Activated T-cell treated with anti-CD3 and anti-CD28 coated beads, Interleukin-2, amount 50 U/mL, for 72 hours (primary cell): ENCODE data around the gene GFER. TPM values are rescaled to one million over a fixed set of nuclear protein-coding genes. Genes with fewer than 3 reads are reported as not detected.

Experiments
- ATAC-seq, 2 donors: fragments of 150-1000 bp; cut with Tn5 transposase; replicated peaks in 1 of 2; 2 replicates each; pipeline ENCODE4 v1.10.0; 2021; ENCODE audit warnings: moderate library complexity in 2 of 2, mild to moderate bottlenecking in 1 of 2
- DNase-seq, 2 donors: peaks; one replicate each; pipeline ENCODE4 v3.0.0; 2021 to 2022; ENCODE audit warnings: mixed read lengths in 1 of 2
- H3K27ac Mint-ChIP-seq: one replicate; pipeline ENCODE4 v1.8.0; 2022; ENCODE audit warnings: mild to moderate bottlenecking, moderate library complexity, mixed read lengths
- H3K27me3 Mint-ChIP-seq: one replicate; pipeline ENCODE4 v1.8.0; 2022; ENCODE audit warnings: low read depth, mixed read lengths
- H3K36me3 Mint-ChIP-seq, 2 donors: one replicate each; pipeline ENCODE4 v1.8.0; 2022; ENCODE audit warnings: mixed read lengths in 2 of 2, mild to moderate bottlenecking in 1 of 2; ENCODE audit not compliant: insufficient read depth in 2 of 2
- H3K4me1 Mint-ChIP-seq: one replicate; pipeline ENCODE4 v1.8.0; 2022; ENCODE audit warnings: low read depth, mixed read lengths
- H3K4me3 Mint-ChIP-seq, 2 donors: one replicate each; pipeline ENCODE4 v1.8.0; 2022; ENCODE audit warnings: mild to moderate bottlenecking in 2 of 2, mixed read lengths in 2 of 2, moderate library complexity in 2 of 2
- H3K9me3 Mint-ChIP-seq, 2 donors: one replicate each; pipeline ENCODE4 v1.8.0; 2022; ENCODE audit warnings: mixed read lengths in 2 of 2
- total RNA-seq, 2 donors: library from RNA; stranded (reverse); gene quantifications; one replicate each; pipeline ENCODE4 v1.2.3, GENCODE V29; 2022

Gene GFER
- total RNA-seq, 2 donors from 2014 or later: 41.4 to 49.3 TPM

DNA sequence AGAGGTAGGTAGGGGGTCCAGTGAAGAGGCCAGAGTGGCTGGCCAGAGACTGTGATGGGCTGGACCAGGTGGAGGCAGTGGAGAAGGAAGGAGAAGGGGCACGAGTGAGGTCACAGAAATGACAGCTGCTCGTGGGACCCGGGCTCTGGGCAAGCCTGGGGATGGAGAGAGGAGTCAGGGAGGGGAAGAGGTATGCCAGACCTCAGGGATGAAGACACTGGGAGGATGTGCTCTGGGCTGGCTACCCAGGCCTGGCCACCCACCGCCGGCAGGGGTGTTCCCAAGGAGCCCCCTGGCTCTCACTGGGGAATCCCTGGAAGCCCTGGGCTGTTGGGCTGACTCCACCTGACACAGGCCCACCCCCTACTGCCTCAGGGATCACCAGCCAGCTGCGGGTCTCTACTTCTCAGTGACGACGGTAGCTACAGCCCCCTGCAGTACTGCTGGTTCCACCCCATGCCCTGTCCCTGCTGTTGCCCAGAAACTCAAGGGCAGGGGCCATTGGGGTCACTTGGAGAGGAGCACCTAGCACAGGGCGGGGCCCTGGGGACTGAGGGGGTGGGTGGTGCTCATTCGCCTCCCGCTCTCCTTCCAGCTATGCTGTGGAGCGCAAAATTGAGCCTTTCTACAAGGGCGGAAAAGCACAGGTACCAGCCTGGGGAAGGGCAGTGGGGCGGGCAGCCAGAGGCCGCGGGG, 10.4 kb upstream of the GFER start:
- ATAC-seq (no peak), DNase-seq (no peak)
- peaks cover 4 to 6% of the 10 kb centered on the region in 2 donors for H3K36me3 Mint-ChIP-seq
- H3K9me3 Mint-ChIP-seq: no peaks in the 10 kb centered on the region
- no peak overlapping the region for H3K27ac Mint-ChIP-seq
- no peaks in the 10 kb centered on the region for H3K27me3 Mint-ChIP-seq
- peak overlapping the region; percentile 94 to 98 for H3K4me3 Mint-ChIP-seq
- peaks cover 33% of the 10 kb centered on the region for H3K4me1 Mint-ChIP-seq

DNA sequence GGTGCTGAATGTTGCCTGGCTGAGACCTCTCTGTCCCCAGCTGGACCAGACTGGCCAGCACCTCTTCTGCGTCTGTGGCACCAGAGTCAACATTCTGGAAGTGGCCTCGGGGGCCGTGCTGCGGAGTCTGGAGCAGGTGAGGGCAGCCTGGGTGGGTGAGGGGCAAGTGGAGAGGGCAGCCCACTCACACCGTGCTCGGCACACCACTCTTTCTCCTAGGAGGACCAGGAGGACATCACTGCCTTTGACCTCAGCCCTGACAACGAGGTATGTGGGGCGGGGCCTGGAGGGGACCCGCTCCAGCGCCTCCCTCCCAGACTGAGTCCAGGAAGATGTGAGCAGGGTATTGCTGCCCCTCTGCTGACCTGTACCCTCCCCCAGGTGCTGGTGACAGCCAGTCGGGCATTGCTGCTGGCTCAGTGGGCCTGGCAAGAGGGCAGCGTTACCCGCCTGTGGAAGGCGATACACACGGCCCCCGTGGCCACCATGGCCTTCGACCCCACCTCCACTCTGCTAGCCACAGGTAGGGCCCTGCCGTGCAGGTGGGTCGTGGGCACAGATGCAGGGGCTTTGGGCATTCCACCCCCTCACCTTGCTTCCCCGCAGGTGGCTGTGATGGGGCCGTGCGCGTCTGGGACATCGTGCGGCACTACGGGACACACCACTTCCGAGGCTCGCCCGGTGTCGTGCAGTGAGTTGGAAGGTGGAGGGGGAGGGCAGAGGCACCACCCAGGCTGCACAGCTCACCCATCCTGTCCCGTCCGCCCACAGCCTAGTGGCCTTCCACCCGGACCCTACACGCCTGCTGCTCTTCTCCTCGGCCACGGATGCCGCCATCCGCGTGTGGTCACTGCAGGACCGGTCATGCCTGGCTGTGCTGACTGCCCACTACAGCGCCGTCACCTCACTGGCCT, 9.6 kb upstream of the GFER start:
- no peak for DNase-seq
- Mint-ChIP-seq H3K9me3 (no peaks in the 10 kb centered on the region), H3K4me1 (peaks cover 33% of the 10 kb centered on the region), H3K4me3 (peak overlapping the region in 1 of 2 donors; percentile 8), H3K36me3 (peaks cover 4 to 6% of the 10 kb centered on the region in 2 donors), H3K27me3 (no peaks in the 10 kb centered on the region), H3K27ac (no peak overlapping the region)
- ATAC-seq: no peak

DNA sequence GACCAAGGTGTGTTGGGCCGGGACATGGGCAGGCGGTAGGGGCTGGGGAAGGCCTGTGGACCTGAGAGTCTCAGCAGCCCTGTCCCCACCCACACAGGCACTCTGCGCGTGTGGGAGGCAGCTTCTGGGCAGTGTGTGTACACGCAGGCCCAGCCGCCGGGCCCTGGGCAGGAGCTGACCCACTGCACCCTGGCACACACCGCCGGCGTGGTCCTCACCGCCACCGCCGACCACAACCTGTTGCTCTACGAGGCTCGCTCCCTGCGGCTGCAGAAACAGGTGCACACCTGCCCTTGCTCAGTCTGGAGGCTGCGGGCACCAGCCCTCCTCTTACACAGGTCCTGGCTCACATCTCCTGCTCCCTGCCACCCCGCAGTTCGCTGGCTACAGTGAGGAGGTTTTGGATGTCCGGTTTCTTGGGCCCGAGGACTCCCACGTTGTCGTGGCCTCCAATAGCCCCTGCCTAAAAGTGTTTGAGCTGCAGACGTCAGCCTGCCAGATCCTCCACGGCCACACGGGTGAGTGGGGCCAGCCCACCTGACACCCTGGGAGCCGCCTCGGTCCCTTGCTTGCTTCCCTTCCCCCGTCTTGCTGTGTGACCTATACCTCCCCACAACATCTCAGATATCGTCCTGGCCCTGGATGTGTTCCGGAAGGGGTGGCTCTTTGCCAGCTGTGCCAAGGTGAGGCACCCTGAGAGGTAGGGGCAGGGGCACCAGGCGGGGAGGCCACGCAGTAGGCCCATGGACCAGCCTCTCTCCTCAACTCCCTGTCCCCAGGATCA, 8.4 kb upstream of the GFER start:
- Mint-ChIP-seq H3K4me3 (no peak overlapping the region), H3K4me1 (peaks cover 32% of the 10 kb centered on the region), H3K27ac (no peak overlapping the region), H3K36me3 (peaks cover 4 to 6% of the 10 kb centered on the region in 2 donors), H3K9me3 (no peaks in the 10 kb centered on the region), H3K27me3 (no peaks in the 10 kb centered on the region)
- ATAC-seq: no peak
- DNase-seq: no peak

DNA sequence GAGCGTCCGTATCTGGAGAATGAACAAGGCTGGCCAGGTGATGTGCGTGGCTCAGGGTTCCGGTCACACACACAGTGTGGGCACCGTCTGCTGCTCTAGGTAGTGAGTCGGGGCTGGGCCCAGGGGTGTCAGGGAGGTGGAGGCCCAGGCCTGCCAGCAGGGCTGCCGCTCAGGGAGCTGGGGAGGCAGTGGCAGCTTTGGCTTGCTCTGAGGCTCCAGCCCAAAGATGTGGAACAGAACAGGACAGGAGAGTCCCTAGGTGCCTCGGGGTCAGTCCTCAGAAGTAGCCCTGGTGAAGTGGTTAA, 7.8 kb upstream of the GFER start:
- DNase-seq (no peak), ATAC-seq (no peak)
- H3K4me1 Mint-ChIP-seq: peaks cover 30% of the 10 kb centered on the region
- no peak overlapping the region for H3K4me3 Mint-ChIP-seq
- H3K27me3 Mint-ChIP-seq: peaks cover 5% of the 10 kb centered on the region
- H3K9me3 Mint-ChIP-seq: no peaks in the 10 kb centered on the region
- H3K27ac Mint-ChIP-seq: no peak overlapping the region
- peaks cover 4 to 6% of the 10 kb centered on the region in 2 donors for H3K36me3 Mint-ChIP-seq

DNA sequence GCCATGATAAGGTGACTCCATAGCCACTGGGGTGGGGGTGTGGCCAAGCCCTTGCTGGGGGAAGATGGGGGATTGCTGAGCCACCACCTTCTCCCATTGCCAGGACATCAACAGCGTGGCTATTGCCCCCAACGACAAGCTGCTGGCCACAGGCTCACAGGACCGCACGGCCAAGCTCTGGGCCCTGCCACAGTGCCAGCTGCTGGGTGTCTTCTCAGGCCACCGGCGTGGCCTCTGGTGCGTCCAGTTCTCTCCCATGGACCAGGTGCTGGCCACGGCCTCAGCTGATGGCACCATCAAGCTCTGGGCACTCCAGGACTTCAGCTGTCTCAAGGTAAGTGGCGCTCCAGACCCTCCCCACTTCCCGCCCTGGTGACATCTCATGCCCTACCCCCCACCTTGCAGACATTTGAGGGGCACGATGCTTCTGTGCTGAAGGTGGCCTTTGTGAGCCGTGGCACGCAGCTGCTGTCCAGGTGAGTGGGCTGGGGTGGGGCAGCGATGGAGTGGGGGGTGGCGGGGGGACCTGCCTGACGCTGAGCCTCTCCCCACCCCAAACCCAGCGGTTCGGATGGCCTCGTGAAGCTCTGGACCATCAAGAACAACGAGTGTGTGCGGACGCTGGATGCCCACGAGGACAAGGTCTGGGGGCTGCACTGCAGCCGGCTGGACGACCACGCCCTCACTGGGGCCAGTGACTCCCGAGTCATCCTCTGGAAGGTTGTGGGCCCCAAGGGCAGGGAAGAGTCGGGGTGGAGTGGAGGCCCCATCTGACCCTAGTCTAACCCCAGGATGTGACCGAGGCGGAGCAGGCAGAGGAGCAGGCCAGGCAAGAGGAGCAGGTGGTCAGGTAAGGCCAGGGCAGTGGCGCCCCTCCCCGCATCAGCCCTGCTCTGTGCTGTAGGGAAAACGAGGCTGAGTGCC, 6.8 kb upstream of the GFER start:
- Mint-ChIP-seq H3K4me3 (no peak overlapping the region), H3K9me3 (no peaks in the 10 kb centered on the region), H3K27me3 (peaks cover 15% of the 10 kb centered on the region), H3K27ac (no peak overlapping the region), H3K4me1 (peaks cover 28% of the 10 kb centered on the region), H3K36me3 (peaks cover 0 to 2% of the 10 kb centered on the region in 2 donors)
- no peak for DNase-seq
- ATAC-seq: no peak

DNA sequence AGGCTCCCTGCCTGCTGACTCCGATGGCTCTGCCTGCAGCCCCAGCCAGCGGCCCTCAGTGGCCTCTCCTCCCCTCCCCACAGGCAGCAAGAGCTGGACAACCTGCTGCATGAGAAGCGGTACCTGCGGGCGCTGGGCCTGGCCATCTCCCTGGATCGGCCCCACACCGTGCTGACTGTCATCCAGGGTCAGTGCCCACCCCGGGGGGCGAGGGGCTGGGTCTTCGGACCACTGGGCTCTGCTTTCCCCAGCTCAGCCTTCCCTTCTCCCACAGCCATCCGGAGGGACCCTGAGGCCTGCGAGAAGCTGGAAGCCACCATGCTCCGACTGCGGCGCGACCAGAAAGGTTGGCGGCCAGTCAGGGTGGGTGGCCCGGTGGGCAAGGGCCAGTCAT, 6.1 kb upstream of the GFER start:
- peaks cover 0 to 2% of the 10 kb centered on the region in 2 donors for H3K36me3 Mint-ChIP-seq

DNA sequence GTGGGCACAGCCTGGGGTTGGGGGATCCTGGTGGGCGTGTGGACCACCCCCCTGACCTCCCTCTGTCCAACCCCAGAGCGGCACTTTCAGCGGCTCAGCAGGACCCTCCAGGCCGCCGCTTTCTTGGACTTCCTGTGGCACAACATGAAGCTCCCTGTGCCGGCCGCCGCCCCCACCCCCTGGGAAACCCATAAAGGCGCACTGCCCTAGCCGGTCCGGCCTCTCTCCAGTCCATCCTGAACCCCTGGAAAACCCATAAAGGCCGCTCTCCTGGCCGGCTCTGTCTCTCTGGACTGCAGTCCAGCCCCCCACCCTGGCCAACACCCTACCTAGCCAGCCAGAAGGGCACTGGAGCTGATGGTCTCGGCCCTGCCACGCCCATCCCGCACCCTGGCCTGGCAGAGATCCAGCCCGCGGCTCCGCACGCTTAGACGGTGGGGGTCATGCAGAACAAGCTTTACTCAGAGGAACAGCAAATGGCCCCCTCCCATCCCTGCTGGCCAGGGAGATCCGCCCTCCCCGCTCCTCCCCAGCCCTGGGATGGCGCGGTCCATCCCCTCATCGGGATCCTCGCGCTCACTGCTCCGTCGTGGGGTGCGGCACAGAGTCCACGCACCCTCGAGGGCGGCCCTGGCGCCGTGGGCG, 5.4 kb upstream of the GFER start:
- no peak for DNase-seq
- Mint-ChIP-seq H3K27ac (no peak overlapping the region), H3K4me1 (peaks cover 28% of the 10 kb centered on the region), H3K27me3 (peaks cover 28% of the 10 kb centered on the region), H3K9me3 (no peaks in the 10 kb centered on the region), H3K36me3 (peaks cover 0 to 2% of the 10 kb centered on the region in 2 donors), H3K4me3 (no peak overlapping the region)
- ATAC-seq: no peak

More for the DNA sequence above, 6.1 kb upstream of the GFER start:
- H3K27me3 Mint-ChIP-seq: peaks cover 22% of the 10 kb centered on the region
- no peak overlapping the region for H3K27ac Mint-ChIP-seq
- H3K4me3 Mint-ChIP-seq: no peak overlapping the region
- peaks cover 30% of the 10 kb centered on the region for H3K4me1 Mint-ChIP-seq
- ATAC-seq (no peak), DNase-seq (no peak)
- H3K9me3 Mint-ChIP-seq: no peaks in the 10 kb centered on the region

DNA sequence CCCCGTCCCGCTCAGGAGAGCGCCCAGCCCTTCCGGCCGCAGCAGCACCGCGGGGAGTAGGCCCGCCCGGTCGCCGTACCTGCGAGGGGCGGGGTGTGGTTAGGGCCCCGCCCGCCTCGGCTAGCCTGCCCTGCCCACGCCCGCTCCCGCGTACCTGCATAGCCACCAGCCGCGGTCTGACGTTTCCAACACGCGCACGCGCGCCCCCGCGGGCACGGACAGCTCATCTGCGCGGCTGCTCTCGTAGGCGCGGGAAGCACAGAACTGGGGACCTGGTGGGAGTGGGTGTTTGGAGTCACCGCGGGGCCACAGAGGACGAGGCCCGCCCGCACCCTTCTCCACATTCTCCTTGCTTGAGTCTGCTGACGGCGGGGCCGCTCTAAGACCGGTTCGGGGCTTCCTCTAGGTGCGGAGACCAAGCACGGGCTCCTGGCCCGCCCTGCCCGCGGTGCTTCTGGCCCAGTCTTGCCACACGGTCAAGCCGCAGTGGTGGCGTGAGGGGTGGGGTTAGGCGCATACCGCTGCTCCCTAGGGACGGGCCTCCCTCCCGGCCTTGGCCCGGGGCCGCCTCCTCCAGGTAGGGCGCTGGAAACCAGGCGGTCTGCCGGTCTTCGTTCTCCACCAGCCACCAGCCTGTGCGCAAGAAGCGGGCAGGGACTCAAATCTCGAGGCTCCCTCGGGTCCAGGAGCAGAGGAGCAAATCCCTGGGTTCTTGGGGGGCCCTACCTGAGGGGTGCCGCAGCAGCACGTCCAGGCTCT, 4.5 kb upstream of the GFER start:
- Mint-ChIP-seq H3K4me1 (peaks cover 23% of the 10 kb centered on the region), H3K9me3 (no peaks in the 10 kb centered on the region), H3K4me3 (no peak overlapping the region), H3K27ac (no peak overlapping the region), H3K27me3 (peaks cover 28% of the 10 kb centered on the region), H3K36me3 (peaks cover 0 to 2% of the 10 kb centered on the region in 2 donors)
- ATAC-seq: no peak
- peak in 1 of 2 donors; percentile 31 for DNase-seq

DNA sequence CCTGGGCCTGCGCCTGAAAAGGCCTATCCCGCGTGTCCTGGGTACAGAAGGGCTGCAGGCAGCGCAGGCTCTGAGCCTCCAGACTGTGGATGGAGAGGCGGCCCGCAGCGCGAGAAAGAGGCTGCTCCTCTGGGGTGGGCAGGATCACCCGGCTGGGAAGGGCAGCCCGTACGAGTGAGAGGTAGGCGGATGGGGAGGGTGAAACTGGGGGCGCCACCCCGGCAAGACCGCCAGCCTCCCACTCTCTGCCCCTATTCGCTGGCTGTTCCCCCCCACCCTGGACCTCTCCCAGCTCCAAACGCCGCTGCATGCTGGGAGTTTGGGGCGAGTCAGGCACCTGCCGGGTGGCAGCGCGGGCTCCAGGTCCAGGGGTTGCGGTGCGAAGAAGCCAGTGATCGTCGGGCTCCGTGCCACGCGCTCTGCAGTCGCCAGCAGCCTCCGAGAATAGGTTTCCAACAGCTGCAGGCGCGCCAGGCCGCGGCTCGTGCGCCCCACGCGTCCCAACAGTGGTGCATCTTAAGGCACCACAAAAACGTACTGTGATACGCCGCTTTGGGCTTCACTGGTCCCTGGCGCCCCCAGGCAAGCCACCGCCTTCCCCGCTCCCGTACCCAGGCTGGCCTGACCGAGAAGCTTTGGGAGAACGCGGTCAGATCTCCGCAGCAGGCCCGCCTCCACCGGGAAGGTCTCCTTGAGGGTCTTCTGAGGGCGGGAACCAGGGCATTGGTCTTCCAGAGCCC, 3.8 kb upstream of the GFER start:
- Mint-ChIP-seq H3K4me3 (no peak overlapping the region), H3K9me3 (no peaks in the 10 kb centered on the region), H3K27ac (no peak overlapping the region), H3K36me3 (peaks cover 0 to 2% of the 10 kb centered on the region in 2 donors), H3K27me3 (peaks cover 28% of the 10 kb centered on the region), H3K4me1 (peaks cover 30% of the 10 kb centered on the region)
- ATAC-seq (no peak), DNase-seq (no peak)

DNA sequence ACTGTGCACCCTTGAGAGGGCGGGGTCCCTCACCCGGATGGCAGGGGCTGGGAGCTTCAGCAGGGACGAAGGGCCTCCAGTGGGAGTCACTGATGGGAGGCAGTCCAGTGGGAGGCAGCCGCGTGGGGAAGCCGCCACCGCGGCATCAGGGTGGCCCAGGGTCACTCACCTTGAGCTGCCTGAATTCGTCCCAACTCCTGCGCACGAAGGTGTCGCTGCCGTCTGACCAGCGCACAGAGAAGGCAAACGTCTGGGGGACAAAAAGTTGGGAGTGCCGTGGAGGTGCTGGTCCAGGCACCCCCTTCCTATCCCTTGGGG, 3.3 kb upstream of the GFER start:
- Mint-ChIP-seq H3K4me3 (no peak overlapping the region), H3K27ac (no peak overlapping the region), H3K36me3 (peaks cover 0 to 2% of the 10 kb centered on the region in 2 donors), H3K9me3 (no peaks in the 10 kb centered on the region), H3K27me3 (peaks cover 28% of the 10 kb centered on the region), H3K4me1 (peaks cover 32% of the 10 kb centered on the region)
- no peak for DNase-seq
- ATAC-seq: no peak

DNA sequence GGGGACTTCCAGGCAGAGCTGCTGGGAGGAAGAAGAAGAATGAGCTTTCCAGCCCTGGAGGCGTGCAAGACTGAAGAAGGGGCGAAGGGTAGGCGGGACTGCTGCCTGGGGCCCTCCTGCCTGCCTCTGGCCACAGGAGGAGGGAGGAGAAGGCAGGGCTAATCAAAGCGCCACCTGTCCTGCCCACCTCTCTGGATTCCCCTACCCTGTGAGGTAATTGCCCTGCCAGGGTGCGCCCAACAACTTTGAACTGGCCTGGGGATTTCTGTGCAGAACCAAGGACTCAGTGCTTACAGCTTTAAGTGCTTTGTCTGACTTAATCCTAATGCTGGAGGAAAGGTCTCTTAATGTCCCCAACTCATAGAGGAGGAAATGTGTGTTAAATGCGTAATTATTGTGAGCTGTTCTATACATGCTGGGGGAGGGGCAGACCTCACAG, 2.6 kb upstream of the GFER start, which contains the start of gene NOXO1:
Gene NOXO1, minus strand, starts transcription at position 72 of the 439 bp plus-strand sequence. CDS start 290 bp downstream, outside the sequence.
- peak in 1 of 2 donors; percentile 11 for ATAC-seq
- Mint-ChIP-seq H3K4me3 (peak within 1 kb of the TSS in 1 of 2 donors; percentile 89), H3K9me3 (no peaks in the 10 kb centered on the region), H3K36me3 (peaks cover 2% of the 10 kb centered on the region in 2 donors), H3K27me3 (peaks cover 28% of the 10 kb centered on the region), H3K27ac (no peak within 1 kb of the TSS), H3K4me1 (peaks cover 32% of the 10 kb centered on the region)
- DNase-seq: no peak
